Glutamatergic neuron (in vitro differentiated cells): Measurements from ENCODE around the gene ESRP2. TPM values are rescaled to one million over a fixed set of nuclear protein-coding genes. Genes with fewer than 3 reads are reported as not detected.

Experiments
- DNase-seq: peaks from one replicate; pipeline ENCODE4 v3.0.0; 2022
- H3K27ac Mint-ChIP-seq: one replicate; pipeline ENCODE4 v1.8.0; 2020; ENCODE audit warnings: mild to moderate bottlenecking, mixed read lengths, inconsistent platforms; ENCODE audit not compliant: unreplicated experiment
- H3K27me3 Mint-ChIP-seq: one replicate; pipeline ENCODE4 v1.8.0; 2020; ENCODE audit warnings: mild to moderate bottlenecking, moderate library complexity, mixed read lengths, inconsistent platforms; ENCODE audit not compliant: unreplicated experiment
- H3K36me3 Mint-ChIP-seq: one replicate; pipeline ENCODE4 v1.8.0; 2020; ENCODE audit warnings: mild to moderate bottlenecking, mixed read lengths, inconsistent platforms; ENCODE audit not compliant: unreplicated experiment
- H3K4me1 Mint-ChIP-seq: one replicate; pipeline ENCODE4 v1.8.0; 2020; ENCODE audit warnings: mild to moderate bottlenecking, low read depth, mixed read lengths, inconsistent platforms; ENCODE audit not compliant: unreplicated experiment
- H3K4me3 Mint-ChIP-seq: one replicate; pipeline ENCODE4 v1.8.0; 2020; ENCODE audit warnings: mild to moderate bottlenecking, mixed read lengths, inconsistent platforms; ENCODE audit not compliant: unreplicated experiment
- H3K9me3 Mint-ChIP-seq: one replicate; pipeline ENCODE4 v1.8.0; 2020; ENCODE audit warnings: mild to moderate bottlenecking, moderate library complexity, mixed read lengths, inconsistent platforms; ENCODE audit not compliant: unreplicated experiment
- CTCF ChIP-seq: fragments of 200-600 bp; sonication (generic); IDR thresholded peaks from one replicate; pipeline ENCODE4 v1.5.0; 2021; ENCODE audit not compliant: partially characterized antibody, unreplicated experiment
- total RNA-seq: library from RNA; stranded (reverse); fragmentation: NEBNext Ultra II Directional; extraction: Animal tissue kit (Norgen Biotek cat#: 25700); gene quantifications from one replicate; pipeline ENCODE4 v1.2.1, GENCODE V29; 2021; ENCODE audit not compliant: unreplicated experiment

The ESRP2 gene
- total RNA-seq, 1 donor from 2014 or later: not detected

- Mint-ChIP-seq H3K36me3 (no peaks in the 10 kb centered on the region), H3K27me3 (no peaks in the 10 kb centered on the region), H3K4me3 (no peak overlapping the region), H3K27ac (no peak overlapping the region), H3K9me3 (no peaks in the 10 kb centered on the region), H3K4me1 (peaks cover 10% of the 10 kb centered on the region)
- TF ChIP-seq CTCF: no peak
- DNase-seq: no peak
Observed at GRCh38 chr16:68228652-68229051, 7.3 kb downstream of the ESRP2 start.

GRCh38 chr16:68227850-68228553, 7.9 kb downstream of the ESRP2 start:
- no peaks in the 10 kb centered on the region for H3K27me3 Mint-ChIP-seq
- no peak for DNase-seq
- no peak for TF ChIP-seq CTCF
- H3K9me3 Mint-ChIP-seq: no peaks in the 10 kb centered on the region
- no peaks in the 10 kb centered on the region for H3K36me3 Mint-ChIP-seq
- H3K4me1 Mint-ChIP-seq: peaks cover 10% of the 10 kb centered on the region
- no peak overlapping the region for H3K4me3 Mint-ChIP-seq
- H3K27ac Mint-ChIP-seq: no peak overlapping the region

GRCh38 chr16:68227183-68227793, 8.6 kb downstream of the ESRP2 start:
- peaks cover 10% of the 10 kb centered on the region for H3K4me1 Mint-ChIP-seq
- no peak overlapping the region for H3K27ac Mint-ChIP-seq
- no peak overlapping the region for H3K4me3 Mint-ChIP-seq
- DNase-seq: no peak
- H3K9me3 Mint-ChIP-seq: no peaks in the 10 kb centered on the region
- no peaks in the 10 kb centered on the region for H3K27me3 Mint-ChIP-seq
- no peaks in the 10 kb centered on the region for H3K36me3 Mint-ChIP-seq
- no peak for TF ChIP-seq CTCF

- no peak overlapping the region for H3K27ac Mint-ChIP-seq
- H3K27me3 Mint-ChIP-seq: no peaks in the 10 kb centered on the region
- peaks cover 10% of the 10 kb centered on the region for H3K4me1 Mint-ChIP-seq
Observed at GRCh38 chr16:68226116-68226515, 9.8 kb downstream of the ESRP2 start.

More at GRCh38 chr16:68226116-68226515, 9.8 kb downstream of the ESRP2 start:
- no peak for DNase-seq
- Mint-ChIP-seq H3K36me3 (no peaks in the 10 kb centered on the region), H3K4me3 (no peak overlapping the region), H3K9me3 (no peaks in the 10 kb centered on the region)
- no peak for TF ChIP-seq CTCF
